Adipocyte (in vitro differentiated cells): ENCODE data around the gene EIPR1.

Experiments
- DNase-seq: peaks from one replicate; pipeline ENCODE4 v3.0.0-alpha.2; 2015; ENCODE audit warnings: low read depth
- H3K27me3 ChIP-seq: replicated peaks from 2 replicates; pipeline ENCODE4 v1.7.0; 2013; ENCODE audit warnings: mild to moderate bottlenecking, low read length, moderate library complexity; ENCODE audit not compliant: control insufficient read depth, insufficient read depth
- H3K36me3 ChIP-seq: 2 replicates; pipeline ENCODE4 v1.7.0; 2013; ENCODE audit warnings: low read length, mild to moderate bottlenecking, moderate library complexity; ENCODE audit not compliant: control insufficient read depth, insufficient read depth, severe bottlenecking
- H3K4me1 ChIP-seq: 2 replicates; pipeline ENCODE4 v1.7.0; 2013; ENCODE audit warnings: mild to moderate bottlenecking, low read length, moderate library complexity; ENCODE audit not compliant: control insufficient read depth, insufficient read depth
- H3K4me3 ChIP-seq: 2 replicates; pipeline ENCODE4 v1.7.0; 2013; ENCODE audit warnings: mild to moderate bottlenecking, low read length, moderate library complexity
- H3K9ac ChIP-seq: 2 replicates; pipeline ENCODE4 v1.7.0; 2013; ENCODE audit warnings: mild to moderate bottlenecking, low read length, moderate library complexity
- H3K9me3 ChIP-seq: 2 replicates; pipeline ENCODE4 v1.7.0; 2013; ENCODE audit warnings: mild to moderate bottlenecking, low read length, moderate library complexity; ENCODE audit not compliant: control insufficient read depth

EIPR1 gene

DNA sequence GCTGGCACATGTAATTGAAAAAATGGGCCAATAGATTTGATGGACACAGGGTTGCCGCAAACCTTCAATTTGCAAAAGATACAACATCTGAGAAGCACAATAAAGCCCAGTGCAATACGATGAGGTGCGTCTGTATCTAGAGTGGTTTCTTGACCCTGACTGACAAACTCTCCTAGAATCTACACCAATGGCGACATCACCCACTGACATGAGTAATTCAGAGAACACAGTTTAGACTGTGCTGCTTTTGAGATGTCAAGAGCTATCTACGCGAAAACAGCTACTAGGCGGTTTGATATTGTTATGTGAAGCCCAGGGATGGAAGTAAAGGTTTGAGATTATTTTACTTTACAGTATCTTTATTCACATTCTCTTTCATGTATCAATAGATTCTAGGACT, 104.9 kb downstream of the EIPR1 start:
- Histone ChIP-seq H3K36me3 (no peaks in the 10 kb centered on the region), H3K27me3 (no peaks in the 10 kb centered on the region), H3K9ac (no peak overlapping the region), H3K9me3 (peaks cover 11% of the 10 kb centered on the region), H3K4me3 (no peak overlapping the region), H3K4me1 (no peaks in the 10 kb centered on the region)
- DNase-seq, result no peak

DNA sequence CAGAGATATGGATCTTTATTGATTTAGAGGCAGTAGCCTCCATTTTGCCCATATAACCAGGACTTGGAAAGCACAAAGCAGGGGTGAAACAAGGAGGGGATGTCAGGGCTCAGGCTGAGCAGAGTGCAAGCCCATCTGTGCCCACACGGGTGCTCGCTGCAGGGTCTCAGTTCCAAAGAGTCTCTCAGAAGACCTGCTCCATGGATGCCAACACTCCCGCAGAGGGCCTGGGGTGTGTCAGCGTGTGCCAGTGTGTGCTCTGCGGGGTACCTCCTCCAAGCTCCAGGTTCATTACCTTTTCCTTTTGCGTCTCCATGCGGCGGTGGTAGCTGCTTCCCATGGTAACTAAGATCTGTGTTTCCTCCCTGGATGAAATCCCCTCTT, 107.5 kb downstream of the EIPR1 start:
- Histone ChIP-seq H3K4me3 (no peak overlapping the region), H3K36me3 (no peaks in the 10 kb centered on the region), H3K27me3 (no peaks in the 10 kb centered on the region), H3K9me3 (peaks cover 5% of the 10 kb centered on the region), H3K4me1 (no peaks in the 10 kb centered on the region), H3K9ac (no peak overlapping the region)
- DNase-seq, result no peak

DNA sequence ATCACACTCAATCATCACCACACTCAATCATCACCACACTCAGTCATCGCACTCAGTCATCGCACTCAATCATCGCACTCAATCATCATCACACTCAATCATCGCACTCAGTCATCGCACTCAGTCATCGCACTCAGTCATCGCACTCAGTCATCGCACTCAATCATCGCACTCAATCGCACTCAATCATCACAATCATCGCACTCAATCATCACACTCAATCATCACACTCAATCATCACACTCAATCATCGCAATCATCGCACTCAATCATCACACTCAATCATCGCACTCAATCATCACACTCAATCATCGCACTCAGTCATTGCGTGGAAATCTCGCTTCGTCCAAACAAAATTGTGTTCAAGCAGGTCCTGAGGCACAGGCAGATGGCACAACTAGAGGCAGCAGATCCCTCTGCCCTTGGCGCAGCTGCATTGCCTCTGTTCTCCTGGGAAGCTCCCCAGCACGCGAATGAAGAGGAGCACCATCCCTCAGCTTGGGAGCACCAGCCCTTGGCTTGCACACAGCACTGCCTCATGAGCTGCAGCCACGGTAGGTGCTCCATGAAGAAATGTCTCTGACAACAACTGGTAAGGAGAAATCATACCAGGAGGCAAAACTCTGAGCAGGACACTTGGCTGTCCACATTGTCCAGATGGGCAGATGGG, 108.1 kb downstream of the EIPR1 start:
- H3K36me3 ChIP-seq, result no peaks in the 10 kb centered on the region
- no peaks in the 10 kb centered on the region for H3K27me3 ChIP-seq
- no peak overlapping the region for H3K4me3 ChIP-seq
- H3K9ac ChIP-seq, result no peak overlapping the region
- H3K9me3 ChIP-seq, result no peaks in the 10 kb centered on the region
- H3K4me1 ChIP-seq, result no peaks in the 10 kb centered on the region
- DNase-seq, result no peak

GRCh38 chr2:3268705-3269029, 109.0 kb downstream of the EIPR1 start:
- no peaks in the 10 kb centered on the region for H3K27me3 ChIP-seq
- no peak overlapping the region for H3K9ac ChIP-seq
- no peaks in the 10 kb centered on the region for H3K36me3 ChIP-seq
- no peaks in the 10 kb centered on the region for H3K9me3 ChIP-seq
- H3K4me1 ChIP-seq, result no peaks in the 10 kb centered on the region
- H3K4me3 ChIP-seq, result no peak overlapping the region
- DNase-seq, result no peak

DNA sequence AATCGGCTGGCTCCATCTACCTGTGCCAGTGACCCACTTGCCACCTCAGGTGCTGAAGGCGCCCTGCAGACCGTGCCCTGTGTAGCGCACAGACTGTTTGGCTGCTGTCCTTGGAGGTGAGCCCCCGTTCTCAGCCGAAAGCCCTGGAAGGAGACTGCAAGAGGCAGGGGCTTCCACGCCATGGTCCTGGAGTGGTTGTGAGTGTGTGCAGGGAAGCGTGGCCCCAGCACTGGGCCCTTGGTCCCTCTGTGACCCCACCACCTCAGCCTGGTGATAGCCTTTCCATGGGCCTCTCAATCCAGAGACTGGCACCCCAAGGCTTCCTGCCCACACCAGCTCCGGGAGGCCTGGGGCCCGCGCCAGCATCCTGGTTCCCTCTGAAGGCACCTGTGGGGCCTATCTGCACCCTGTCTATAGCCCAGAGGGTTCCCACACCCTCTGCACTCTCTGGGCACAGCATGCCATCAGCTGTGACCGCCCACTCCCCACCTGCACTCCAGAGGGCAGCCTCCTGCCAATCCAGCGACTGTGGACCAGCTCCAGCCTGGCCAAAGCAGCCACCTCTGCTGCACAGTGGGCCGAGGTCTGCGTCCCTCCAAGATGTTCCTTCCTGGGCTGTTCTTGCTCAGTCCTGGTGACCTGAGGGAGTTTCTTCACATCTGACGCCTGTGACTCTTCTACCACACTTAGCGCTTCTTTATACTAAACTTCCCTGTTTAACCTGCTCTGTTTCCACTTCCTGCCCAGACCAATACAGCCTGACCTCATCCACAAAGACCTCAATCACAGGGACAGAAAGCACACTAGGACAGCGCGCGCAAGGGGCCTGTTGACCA, 109.5 kb downstream of the EIPR1 start:
- no peaks in the 10 kb centered on the region for H3K4me1 ChIP-seq
- H3K27me3 ChIP-seq, result no peaks in the 10 kb centered on the region
- DNase-seq, result no peak
- H3K36me3 ChIP-seq, result no peaks in the 10 kb centered on the region
- H3K4me3 ChIP-seq, result no peak overlapping the region
- no peak overlapping the region for H3K9ac ChIP-seq
- H3K9me3 ChIP-seq, result no peaks in the 10 kb centered on the region

DNA sequence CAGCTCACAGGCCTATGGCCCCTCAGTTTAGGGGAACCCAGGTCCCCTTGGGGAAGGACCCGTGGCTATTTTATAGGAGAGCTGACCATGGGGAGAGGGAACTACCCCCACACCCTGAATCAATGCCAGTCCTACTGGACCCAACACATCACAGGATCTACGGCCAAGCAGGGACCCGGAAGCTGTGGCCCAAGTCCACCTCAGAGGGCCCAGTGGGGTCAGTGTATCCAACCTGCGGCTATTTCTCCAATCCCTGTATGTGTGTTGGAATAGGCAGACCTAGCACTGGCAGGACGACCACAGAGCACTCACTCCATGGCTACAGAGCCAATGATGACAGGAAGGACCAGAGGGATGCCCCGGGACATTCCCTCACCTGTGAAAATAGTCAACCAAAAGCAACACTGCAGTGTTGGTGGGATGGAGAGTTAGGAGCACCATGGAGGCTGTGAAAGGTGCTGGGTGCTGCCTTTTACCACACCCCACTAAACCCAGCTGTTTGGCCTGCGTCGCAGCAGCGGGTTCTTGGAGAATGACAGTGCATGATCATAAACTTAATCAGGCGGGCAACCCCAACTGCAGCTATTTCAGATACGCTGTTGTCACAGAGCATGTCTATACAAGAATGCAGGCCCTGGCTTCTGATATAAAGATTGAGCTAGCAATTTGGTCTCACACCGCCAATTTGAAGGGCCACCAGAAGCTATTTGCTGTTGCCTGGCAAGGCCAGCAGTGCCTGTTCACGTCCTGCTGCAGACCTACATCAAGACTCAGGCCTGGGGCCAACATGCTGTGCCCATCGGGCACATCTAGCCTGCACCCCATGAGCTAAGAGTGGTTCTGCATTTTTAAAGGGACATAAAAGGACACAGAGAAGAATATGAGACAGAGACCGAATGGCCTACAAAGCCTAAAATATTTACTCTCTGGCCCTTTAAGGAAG, 110.4 kb downstream of the EIPR1 start:
- DNase-seq, result no peak
- H3K4me1 ChIP-seq, result no peaks in the 10 kb centered on the region
- H3K9ac ChIP-seq, result no peak overlapping the region
- H3K27me3 ChIP-seq, result no peaks in the 10 kb centered on the region
- no peaks in the 10 kb centered on the region for H3K36me3 ChIP-seq
- H3K4me3 ChIP-seq, result no peak overlapping the region
- H3K9me3 ChIP-seq, result no peaks in the 10 kb centered on the region

GRCh38 chr2:3265981-3266924, 111.4 kb downstream of the EIPR1 start:
- Histone ChIP-seq H3K4me3 (no peak overlapping the region), H3K27me3 (no peaks in the 10 kb centered on the region), H3K4me1 (no peaks in the 10 kb centered on the region), H3K9me3 (no peaks in the 10 kb centered on the region), H3K36me3 (no peaks in the 10 kb centered on the region), H3K9ac (no peak overlapping the region)
- no peak for DNase-seq

DNA sequence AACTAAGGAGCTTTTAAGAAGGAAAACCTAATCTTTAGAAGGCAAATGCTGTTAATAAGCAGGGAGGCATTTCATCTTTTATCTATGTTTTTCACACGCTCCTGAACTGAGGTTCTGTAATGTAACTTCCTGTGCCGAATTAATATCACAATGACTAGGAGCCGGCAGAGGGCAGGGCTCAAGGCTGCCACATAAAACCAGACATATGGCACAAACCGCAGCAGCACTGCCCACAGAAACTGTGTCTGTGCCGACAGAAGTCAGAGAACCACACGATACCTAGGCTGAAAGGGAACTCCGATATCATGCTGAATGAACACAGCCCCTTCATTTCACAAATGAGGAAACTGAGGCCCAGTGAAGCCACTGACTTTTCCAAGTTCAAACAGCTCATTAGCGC, 112.1 kb downstream of the EIPR1 start:
- H3K9ac ChIP-seq, result no peak overlapping the region
- no peak for DNase-seq
- no peaks in the 10 kb centered on the region for H3K27me3 ChIP-seq
- no peaks in the 10 kb centered on the region for H3K36me3 ChIP-seq
- no peak overlapping the region for H3K4me3 ChIP-seq
- H3K4me1 ChIP-seq, result no peaks in the 10 kb centered on the region
- H3K9me3 ChIP-seq, result no peaks in the 10 kb centered on the region

DNA sequence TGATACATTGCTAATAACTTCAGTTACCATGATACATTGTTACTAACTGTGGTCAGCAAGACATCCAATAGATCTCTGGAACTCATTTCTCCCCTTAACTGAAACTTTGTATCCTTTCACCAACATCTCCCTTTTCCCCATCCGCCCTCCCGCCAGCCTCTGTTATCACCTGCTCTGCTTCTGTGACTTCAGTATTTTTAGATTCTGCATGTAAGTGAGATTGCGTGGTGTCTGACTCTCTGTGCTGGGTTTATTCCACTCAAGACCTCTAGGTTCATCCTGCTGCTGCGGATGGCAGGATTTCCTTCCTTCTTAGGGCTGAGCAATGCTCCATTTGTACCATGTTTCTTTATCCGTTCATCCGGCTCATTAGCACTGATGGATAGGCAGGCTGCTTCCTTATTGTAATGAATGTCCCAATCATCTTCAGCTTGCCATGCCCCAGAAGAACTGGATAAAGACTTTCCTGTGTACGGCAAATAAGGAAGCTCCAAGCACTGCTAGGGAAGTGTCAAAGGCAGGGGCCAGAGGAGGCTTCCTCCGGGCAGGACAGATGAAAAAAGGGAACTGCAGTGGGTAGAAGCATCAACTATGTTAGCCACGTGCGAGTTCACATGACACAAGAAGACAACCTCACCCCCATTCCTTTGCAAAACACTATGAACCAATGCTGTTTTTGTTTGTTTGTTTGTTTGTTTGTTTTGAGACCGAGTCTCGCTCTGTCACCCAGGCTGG, 113.4 kb downstream of the EIPR1 start:
- H3K27me3 ChIP-seq, result no peaks in the 10 kb centered on the region
- no peak for DNase-seq
- no peaks in the 10 kb centered on the region for H3K36me3 ChIP-seq
- H3K9me3 ChIP-seq, result no peaks in the 10 kb centered on the region
- H3K9ac ChIP-seq, result no peak overlapping the region
- no peaks in the 10 kb centered on the region for H3K4me1 ChIP-seq
- H3K4me3 ChIP-seq, result no peak overlapping the region

GRCh38 chr2:3263487-3263886, 114.1 kb downstream of the EIPR1 start:
- no peaks in the 10 kb centered on the region for H3K36me3 ChIP-seq
- H3K4me3 ChIP-seq, result no peak overlapping the region
- no peaks in the 10 kb centered on the region for H3K27me3 ChIP-seq
- H3K9me3 ChIP-seq, result no peaks in the 10 kb centered on the region
- DNase-seq, result no peak
- H3K9ac ChIP-seq, result no peak overlapping the region
- no peaks in the 10 kb centered on the region for H3K4me1 ChIP-seq
